ENCODE measurements around the gene RASA1. TPM values are rescaled to one million over a fixed set of nuclear protein-coding genes. Genes with fewer than 3 reads are reported as not detected.

The RASA1 gene
- total RNA-seq, 1 donor from 2014 or later = 37.9 TPM

Other genes with a start within 250 kb of the RASA1 start
- 68.6 TPM for gene CCNH, start 145.0 kb downstream of the RASA1 start, total RNA-seq

Data from ureter (tissue), 1 donor.